HEK293 (cell line): ENCODE data around the gene RING1.

ENCODE experiments used
- CTCF ChIA-PET: fragments of 350-600 bp; formaldehyde crosslinking; extraction: SDS; loops from one replicate; lab custom pipeline; 2021; ENCODE audit warnings: antibody characterized with exemption; lab: Yijun Ruan, JAX
- POLR2A ChIA-PET: fragments of 300-600 bp; formaldehyde crosslinking; extraction: SDS; loops from one replicate; lab custom pipeline; 2020; ENCODE audit warnings: antibody characterized with exemption, inconsistent platforms; lab: Yijun Ruan, JAX
- H3K27ac ChIP-seq: fragments of 200-500 bp; sonication (Bioruptor generic); 2 replicates; pipeline ENCODE4 v1.5.1; 2014; ENCODE audit warnings: low read depth, low read length, control low read depth, inconsistent platforms; ENCODE audit errors: extremely low read depth
- H3K36me3 ChIP-seq, 2 experiments: fragments of 200-500 bp in 1 of 2; sonication (Bioruptor generic) in 1 of 2; 1 replicate in 1 of 2; 2 replicates in 1 of 2; pipeline ENCODE4 v1.5.1; 2014 to 2017; ENCODE audit warnings: inconsistent platforms in 2 of 2, low read length in 2 of 2; ENCODE audit not compliant: control insufficient read depth in 2 of 2, insufficient read depth in 1 of 2
- H3K4me1 ChIP-seq: fragments of 200-500 bp; sonication (Bioruptor generic); 2 replicates; pipeline ENCODE4 v1.5.1; 2014; ENCODE audit warnings: mild to moderate bottlenecking, low read length, inconsistent platforms; ENCODE audit not compliant: control insufficient read depth, insufficient read depth
- H3K4me3 ChIP-seq: 2 replicates; pipeline ENCODE4 v1.5.1; 2011; ENCODE audit warnings: low read depth, mild to moderate bottlenecking, control low read depth, low read length, moderate library complexity
- H3K9me3 ChIP-seq: fragments of 200-500 bp; sonication (Bioruptor generic); 2 replicates; pipeline ENCODE4 v1.5.1; 2014; ENCODE audit warnings: low read depth, low read length, inconsistent platforms; ENCODE audit not compliant: control insufficient read depth, insufficient read depth
- FEZF1 ChIP-seq: fragments of 450-650 bp; formaldehyde crosslinking; IDR thresholded peaks from 2 replicates; pipeline ENCODE4 v1.5.1; 2016; ENCODE audit warnings: missing biosample characterization, missing genetic modification characterization
- HOXA7 ChIP-seq: sonication (generic); formaldehyde crosslinking; IDR thresholded peaks from 2 replicates; pipeline ENCODE4 v1.8.1; 2022; ENCODE audit warnings: missing genetic modification reagents, borderline replicate concordance
- HOXC10 ChIP-seq: sonication (generic); formaldehyde crosslinking; IDR thresholded peaks from 2 replicates; pipeline ENCODE4 v1.8.1; 2023; ENCODE audit warnings: mild to moderate bottlenecking, missing genetic modification reagents
- KLF10 ChIP-seq: fragments of 450-650 bp; IDR thresholded peaks from 2 replicates; pipeline ENCODE4 v1.5.1; 2018; ENCODE audit warnings: missing biosample characterization, mild to moderate bottlenecking, missing genetic modification characterization
- KLF17 ChIP-seq: fragments of 450-650 bp; formaldehyde crosslinking; IDR thresholded peaks from 2 replicates; pipeline ENCODE4 v1.5.1; 2016; ENCODE audit warnings: missing biosample characterization, missing genetic modification characterization
- MZF1 ChIP-seq: fragments of 450-650 bp; formaldehyde crosslinking; IDR thresholded peaks from 2 replicates; pipeline ENCODE4 v1.5.1; 2017; ENCODE audit warnings: missing biosample characterization, missing genetic modification characterization, borderline replicate concordance
- PRDM6 ChIP-seq: fragments of 450-650 bp; formaldehyde crosslinking; IDR thresholded peaks from 2 replicates; pipeline ENCODE4 v1.5.1; 2017; ENCODE audit warnings: missing biosample characterization, missing genetic modification characterization
- RBAK ChIP-seq: fragments of 450-650 bp; formaldehyde crosslinking; IDR thresholded peaks from 2 replicates; pipeline ENCODE4 v1.5.1; 2016; ENCODE audit warnings: missing biosample characterization, missing genetic modification characterization
- SALL2 ChIP-seq: fragments of 450-650 bp; formaldehyde crosslinking; IDR thresholded peaks from 2 replicates; pipeline ENCODE4 v1.5.0; 2017; ENCODE audit warnings: missing biosample characterization, mild to moderate bottlenecking, missing genetic modification characterization, borderline replicate concordance
- TCF7L2 ChIP-seq: IDR thresholded peaks from 2 replicates; pipeline ENCODE4 v1.6.1; 2011; ENCODE audit warnings: low read depth, mild to moderate bottlenecking, inconsistent platforms, low read length, moderate library complexity, borderline replicate concordance
- YY1 ChIP-seq: fragments of 450-650 bp; formaldehyde crosslinking; IDR thresholded peaks from 2 replicates; pipeline ENCODE4 v1.5.1; 2018; ENCODE audit warnings: missing biosample characterization, missing genetic modification characterization
- ZBTB17 ChIP-seq: fragments of 450-650 bp; formaldehyde crosslinking; IDR thresholded peaks from 2 replicates; pipeline ENCODE4 v1.5.1; 2016; ENCODE audit warnings: missing biosample characterization, missing genetic modification characterization
- ZBTB21 ChIP-seq: fragments of 450-650 bp; formaldehyde crosslinking; IDR thresholded peaks from 2 replicates; pipeline ENCODE4 v1.5.1; 2017; ENCODE audit warnings: missing biosample characterization, missing genetic modification characterization
- ZFP3 ChIP-seq: fragments of 450-650 bp; formaldehyde crosslinking; IDR thresholded peaks from 2 replicates; pipeline ENCODE4 v1.5.1; 2016; ENCODE audit warnings: low read depth, missing biosample characterization, missing genetic modification characterization
- ZFP37 ChIP-seq: fragments of 450-650 bp; formaldehyde crosslinking; IDR thresholded peaks from 2 replicates; pipeline ENCODE4 v1.5.1; 2016; ENCODE audit warnings: missing biosample characterization, missing genetic modification characterization
- ZNF112 ChIP-seq: fragments of 450-650 bp; formaldehyde crosslinking; IDR thresholded peaks from 2 replicates; pipeline ENCODE4 v1.5.0; 2017; ENCODE audit warnings: missing biosample characterization, missing genetic modification characterization
- ZNF302 ChIP-seq: fragments of 450-650 bp; formaldehyde crosslinking; IDR thresholded peaks from 2 replicates; pipeline ENCODE4 v1.5.1; 2016; ENCODE audit warnings: missing biosample characterization, missing genetic modification characterization, low read depth
- ZNF366 ChIP-seq: fragments of 450-650 bp; formaldehyde crosslinking; conservative IDR thresholded peaks from 2 replicates; pipeline ENCODE4 v1.5.1; 2016; ENCODE audit warnings: missing biosample characterization, missing genetic modification characterization
- ZNF37A ChIP-seq: fragments of 450-650 bp; IDR thresholded peaks from 2 replicates; pipeline ENCODE4 v1.5.1; 2018; ENCODE audit warnings: missing biosample characterization, missing genetic modification characterization
- ZNF394 ChIP-seq: fragments of 450-650 bp; formaldehyde crosslinking; IDR thresholded peaks from 2 replicates; pipeline ENCODE4 v1.5.1; 2016; ENCODE audit warnings: missing biosample characterization, missing genetic modification characterization, mild to moderate bottlenecking, moderate library complexity, borderline replicate concordance
- ZNF473 ChIP-seq: fragments of 450-650 bp; formaldehyde crosslinking; IDR thresholded peaks from 2 replicates; pipeline ENCODE4 v1.5.1; 2017; ENCODE audit warnings: missing biosample characterization, missing genetic modification characterization
- ZNF488 ChIP-seq: fragments of 450-650 bp; formaldehyde crosslinking; IDR thresholded peaks from 2 replicates; pipeline ENCODE4 v1.5.1; 2016; ENCODE audit warnings: missing biosample characterization, missing genetic modification characterization
- ZNF501 ChIP-seq: fragments of 450-650 bp; formaldehyde crosslinking; IDR thresholded peaks from 2 replicates; pipeline ENCODE4 v1.5.1; 2016; ENCODE audit warnings: missing biosample characterization, missing genetic modification characterization
- ZNF510 ChIP-seq: fragments of 450-650 bp; formaldehyde crosslinking; IDR thresholded peaks from 2 replicates; pipeline ENCODE4 v1.5.1; 2018; ENCODE audit warnings: mild to moderate bottlenecking, missing genetic modification characterization, missing biosample characterization; ENCODE audit not compliant: insufficient replicate concordance
- ZNF514 ChIP-seq: fragments of 450-650 bp; formaldehyde crosslinking; IDR thresholded peaks from 2 replicates; pipeline ENCODE4 v1.5.1; 2016; ENCODE audit warnings: missing biosample characterization, missing genetic modification characterization
- ZNF544 ChIP-seq: fragments of 450-650 bp; formaldehyde crosslinking; IDR thresholded peaks from 2 replicates; pipeline ENCODE4 v1.5.0; 2017; ENCODE audit warnings: missing biosample characterization, missing genetic modification characterization
- ZNF621 ChIP-seq: fragments of 450-650 bp; formaldehyde crosslinking; IDR thresholded peaks from 2 replicates; pipeline ENCODE4 v1.5.1; 2017; ENCODE audit warnings: missing biosample characterization, missing genetic modification characterization
- ZNF623 ChIP-seq: fragments of 450-650 bp; formaldehyde crosslinking; IDR thresholded peaks from 2 replicates; pipeline ENCODE4 v1.5.1; 2016; ENCODE audit warnings: missing biosample characterization, missing genetic modification characterization
- ZNF664 ChIP-seq: fragments of 450-650 bp; formaldehyde crosslinking; IDR thresholded peaks from 2 replicates; pipeline ENCODE4 v1.5.1; 2016; ENCODE audit warnings: missing biosample characterization, missing genetic modification characterization
- ZNF677 ChIP-seq: fragments of 450-650 bp; IDR thresholded peaks from 2 replicates; pipeline ENCODE4 v1.5.0; 2018; ENCODE audit warnings: missing biosample characterization, mild to moderate bottlenecking, missing genetic modification characterization, moderate library complexity
- ZNF692 ChIP-seq: fragments of 450-650 bp; formaldehyde crosslinking; IDR thresholded peaks from 2 replicates; pipeline ENCODE4 v1.5.1; 2016; ENCODE audit warnings: missing biosample characterization, missing genetic modification characterization
- ZNF704 ChIP-seq: fragments of 450-650 bp; formaldehyde crosslinking; IDR thresholded peaks from 2 replicates; pipeline ENCODE4 v1.5.1; 2016; ENCODE audit warnings: missing biosample characterization, missing genetic modification characterization
- ZNF777 ChIP-seq: fragments of 450-650 bp; formaldehyde crosslinking; IDR thresholded peaks from 2 replicates; pipeline ENCODE4 v1.5.1; 2017; ENCODE audit warnings: missing biosample characterization, missing genetic modification characterization, borderline replicate concordance
- ZNF791 ChIP-seq: fragments of 450-650 bp; formaldehyde crosslinking; IDR thresholded peaks from 2 replicates; pipeline ENCODE4 v1.5.1; 2016; ENCODE audit warnings: missing biosample characterization, missing genetic modification characterization
- ZNF830 ChIP-seq: fragments of 450-650 bp; IDR thresholded peaks from 2 replicates; pipeline ENCODE4 v1.5.0; 2018; ENCODE audit warnings: missing biosample characterization, missing genetic modification characterization, low read depth, mild to moderate bottlenecking, moderate library complexity
- ZXDB ChIP-seq: fragments of 450-650 bp; formaldehyde crosslinking; IDR thresholded peaks from 2 replicates; pipeline ENCODE4 v1.5.1; 2016; ENCODE audit warnings: missing biosample characterization, missing genetic modification characterization

RING1 gene

GRCh38 chr6:33248643-33248931, 40.3 kb downstream of the RING1 start:
- H3K36me3 ChIP-seq = peaks cover 14 to 20% of the 10 kb centered on the region in 2 experiments; a peak in 2 of 3 replicates
- H3K4me3 ChIP-seq = peak overlapping the region; percentile 34
- POLR2A ChIA-PET = interaction anchor here (0.6 to 4.8 kb wide), 19 partner anchors 12 to 277 kb away, joined by 3 to 65 read pairs (median 10); partner anchors contain the start of genes B3GALT4, HSD17B8, PFDN6 and RGL2
- peaks cover 12% of the 10 kb centered on the region for H3K4me1 ChIP-seq
- peak overlapping the region; percentile 88 for H3K27ac ChIP-seq
- CTCF ChIA-PET = interaction anchor here (0.6 to 6.1 kb wide), 56 partner anchors 9 to 801 kb away, joined by 3 to 76 read pairs (median 6); partner anchors contain the start of genes HSD17B8 and RING1
- no peaks in the 10 kb centered on the region for H3K9me3 ChIP-seq
- TF ChIP-seq ZNF677 (tag by site-specific recombination) = no peak
- TF ChIP-seq ZNF394 (tag by site-specific recombination) = peak; percentile 9; the same call in 1 of the 2 replicates
- TF ChIP-seq ZNF830 (tag by site-specific recombination) = no peak
- no peak for TF ChIP-seq ZNF302
- no peak for TF ChIP-seq SALL2 (tag by site-specific recombination)
- no peak for TF ChIP-seq FEZF1 (tag by site-specific recombination)
- no peak for TF ChIP-seq RBAK (tag by site-specific recombination)
- 0 out of 2 replicates have a peak, but pooled peaks have one; percentile 37 for TF ChIP-seq ZNF777 (tag by site-specific recombination)
- no peak for TF ChIP-seq HOXA7
- TF ChIP-seq HOXC10 (CRISPR knock-in tag) = no peak
- TF ChIP-seq ZFP37 = no peak
- peak; percentile 56; the same call in 1 of the 2 replicates for TF ChIP-seq ZNF366 (tag by site-specific recombination)
- TF ChIP-seq ZBTB21 (tag by site-specific recombination) = no peak
- TF ChIP-seq ZNF621 (tag by site-specific recombination) = no peak
- TF ChIP-seq ZNF704 (tag by site-specific recombination) = no peak
- no peak for TF ChIP-seq KLF10 (tag by site-specific recombination)
- no peak for TF ChIP-seq ZNF37A
- TF ChIP-seq ZNF473 (tag by site-specific recombination) = no peak
- no peak for TF ChIP-seq TCF7L2
- no peak; the same call in 1 of the 2 replicates for TF ChIP-seq MZF1 (tag by site-specific recombination)
- TF ChIP-seq ZNF791 = no peak
- TF ChIP-seq ZNF510 (tag by site-specific recombination) = no peak
- no peak for TF ChIP-seq ZXDB (tag by site-specific recombination)
- no peak for TF ChIP-seq ZNF514 (tag by site-specific recombination)
- TF ChIP-seq ZNF664 = no peak
- no peak for TF ChIP-seq PRDM6 (tag by site-specific recombination)
- 0 out of 2 replicates have a peak, but pooled peaks have one; percentile 2 for TF ChIP-seq ZNF623 (tag by site-specific recombination)
- TF ChIP-seq ZNF501 (tag by site-specific recombination) = 0 out of 2 replicates have a peak, but pooled peaks have one; percentile 8
- no peak for TF ChIP-seq ZNF692 (tag by site-specific recombination)
- TF ChIP-seq ZNF112 = no peak
- TF ChIP-seq ZBTB17 (tag by site-specific recombination) = peak; percentile 3
- TF ChIP-seq ZFP3 (tag by site-specific recombination) = no peak
- no peak for TF ChIP-seq YY1
- no peak for TF ChIP-seq ZNF488 (tag by site-specific recombination)
- no peak for TF ChIP-seq ZNF544 (tag by site-specific recombination)
- no peak for TF ChIP-seq KLF17 (tag by site-specific recombination)
